GM21423 (cell line): ENCODE results near the gene GDF2.

Experiments used
- ATAC-seq: cut with Tn5 transposase; IDR thresholded peaks from one replicate; pipeline ENCODE4 v1.9.1; 2021; ENCODE audit warnings: mild to moderate bottlenecking, moderate library complexity; ENCODE audit not compliant: unreplicated experiment

The GDF2 gene

DNA sequence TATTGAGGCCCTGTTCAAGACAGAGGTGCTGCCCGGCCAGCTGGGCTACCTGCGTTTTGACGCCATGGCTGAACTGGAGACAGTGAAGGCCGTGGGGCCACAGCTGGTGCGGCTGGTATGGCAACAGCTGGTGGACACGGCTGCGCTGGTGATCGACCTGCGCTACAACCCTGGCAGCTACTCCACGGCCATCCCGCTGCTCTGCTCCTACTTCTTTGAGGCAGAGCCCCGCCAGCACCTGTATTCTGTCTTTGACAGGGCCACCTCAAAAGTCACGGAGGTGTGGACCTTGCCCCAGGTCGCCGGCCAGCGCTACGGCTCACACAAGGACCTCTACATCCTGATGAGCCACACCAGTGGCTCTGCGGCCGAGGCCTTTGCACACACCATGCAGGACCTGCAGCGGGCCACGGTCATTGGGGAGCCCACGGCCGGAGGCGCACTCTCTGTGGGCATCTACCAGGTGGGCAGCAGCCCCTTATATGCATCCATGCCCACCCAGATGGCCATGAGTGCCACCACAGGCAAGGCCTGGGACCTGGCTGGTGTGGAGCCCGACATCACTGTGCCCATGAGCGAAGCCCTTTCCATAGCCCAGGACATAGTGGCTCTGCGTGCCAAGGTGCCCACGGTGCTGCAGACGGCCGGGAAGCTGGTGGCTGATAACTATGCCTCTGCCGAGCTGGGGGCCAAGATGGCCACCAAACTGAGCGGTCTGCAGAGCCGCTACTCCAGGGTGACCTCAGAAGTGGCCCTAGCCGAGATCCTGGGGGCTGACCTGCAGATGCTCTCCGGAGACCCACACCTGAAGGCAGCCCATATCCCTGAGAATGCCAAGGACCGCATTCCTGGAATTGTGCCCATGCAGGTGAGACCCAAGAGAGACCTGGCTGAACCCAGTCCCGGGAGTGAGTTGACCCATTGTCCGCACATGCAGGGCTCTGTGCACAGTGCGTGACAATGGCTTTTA, 28.7 kb downstream of the GDF2 start:
- no peak for ATAC-seq

DNA sequence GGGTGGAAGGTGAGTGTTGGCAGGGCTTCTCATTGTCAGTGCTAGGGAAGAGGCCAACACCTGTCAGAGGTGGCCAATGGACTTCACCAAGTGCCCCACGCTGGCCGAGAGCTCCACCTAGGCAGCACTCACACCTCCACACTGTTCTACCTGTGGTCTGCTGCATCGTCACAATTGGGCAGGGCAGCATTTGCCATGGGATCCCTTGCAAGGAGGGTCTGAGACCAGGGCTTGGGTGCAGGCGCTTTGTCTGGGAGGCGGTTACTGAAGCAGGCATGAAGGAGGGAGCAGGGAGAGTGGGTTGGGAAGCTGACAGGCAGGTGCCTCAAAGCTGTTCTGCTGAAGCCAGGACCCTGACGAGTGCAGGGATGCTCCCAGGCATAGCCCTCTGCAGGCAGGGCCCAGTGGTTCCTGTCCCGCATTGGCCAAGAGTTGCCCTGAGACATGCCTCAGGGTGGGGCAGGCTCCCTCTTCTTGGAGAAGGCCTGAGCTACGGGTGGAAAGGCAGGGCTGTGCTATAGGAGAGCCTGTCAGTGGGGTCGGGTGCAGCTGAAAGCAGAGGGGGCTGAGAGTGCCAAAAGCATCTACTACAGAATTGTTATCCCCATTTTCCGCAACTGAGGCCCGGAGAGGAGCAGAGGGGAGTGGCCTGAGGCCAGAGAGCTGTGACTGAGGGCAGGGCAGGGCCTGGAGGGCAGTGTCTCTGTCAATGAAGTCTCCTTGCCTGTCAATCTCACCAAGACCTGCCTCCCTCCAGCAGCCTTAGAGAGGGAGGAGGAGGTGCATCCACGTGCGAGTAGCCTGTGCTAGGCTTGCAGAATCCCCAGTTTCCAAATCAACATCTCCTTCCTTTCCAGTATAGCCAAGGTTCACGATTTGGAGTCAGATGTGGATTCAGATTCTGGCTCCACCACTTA, 29.9 kb downstream of the GDF2 start:
- ATAC-seq: no peak

DNA sequence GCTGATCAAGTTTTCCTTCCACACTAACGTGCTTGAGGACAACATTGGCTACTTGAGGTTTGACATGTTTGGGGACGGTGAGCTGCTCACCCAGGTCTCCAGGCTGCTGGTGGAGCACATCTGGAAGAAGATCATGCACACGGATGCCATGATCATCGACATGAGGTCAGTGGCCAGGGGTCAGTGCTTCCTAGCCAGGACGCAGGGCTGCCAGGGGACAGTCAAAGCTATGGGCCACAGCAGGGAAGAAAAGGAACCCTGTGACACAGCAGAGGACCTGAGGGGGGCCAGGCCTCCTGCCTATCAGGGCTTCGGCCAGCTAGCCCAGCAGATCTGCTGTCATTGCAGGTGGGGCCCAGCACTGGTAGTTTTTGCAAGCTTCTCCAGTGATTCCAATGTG, 31.1 kb downstream of the GDF2 start:
- ATAC-seq: no peak

DNA sequence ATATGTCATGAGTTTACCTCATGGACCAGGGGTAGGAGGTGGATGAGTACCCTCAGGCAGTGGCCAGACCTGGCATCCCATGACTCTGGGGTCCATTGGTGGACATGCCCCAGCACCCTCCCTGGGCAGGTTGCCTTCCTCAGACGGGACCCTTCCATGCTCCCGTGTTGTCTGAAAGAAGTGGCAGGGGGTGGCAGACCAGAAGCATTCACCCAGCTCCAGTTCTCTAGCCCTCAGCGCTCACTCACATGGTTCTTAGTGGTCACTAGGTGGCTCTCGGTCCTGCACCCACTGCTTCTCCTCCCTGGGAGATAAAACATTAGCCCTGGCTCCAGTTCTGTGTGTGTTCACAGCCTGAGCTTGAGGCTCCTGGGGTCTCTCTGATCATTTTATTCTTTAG, 31.9 kb downstream of the GDF2 start:
- ATAC-seq: no peak

DNA sequence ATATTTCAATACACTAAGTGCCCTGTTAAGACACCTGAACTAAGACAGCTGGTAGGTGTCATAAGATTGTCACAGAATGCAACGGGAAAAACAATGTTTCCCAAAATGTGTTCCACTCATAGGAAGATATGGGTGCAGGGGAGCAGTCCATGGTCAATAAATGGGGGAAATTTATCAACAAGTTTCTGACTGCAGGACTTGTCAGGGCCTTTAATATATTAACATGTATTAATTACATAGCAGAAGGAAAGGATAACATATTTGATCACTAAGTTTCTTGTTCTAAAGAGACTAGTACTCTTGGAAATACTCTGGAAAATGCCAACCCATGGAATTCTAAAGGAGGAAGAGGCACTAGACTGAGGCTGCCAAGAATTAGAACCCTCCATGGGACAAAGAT, 32.6 kb downstream of the GDF2 start:
- ATAC-seq: no peak

DNA sequence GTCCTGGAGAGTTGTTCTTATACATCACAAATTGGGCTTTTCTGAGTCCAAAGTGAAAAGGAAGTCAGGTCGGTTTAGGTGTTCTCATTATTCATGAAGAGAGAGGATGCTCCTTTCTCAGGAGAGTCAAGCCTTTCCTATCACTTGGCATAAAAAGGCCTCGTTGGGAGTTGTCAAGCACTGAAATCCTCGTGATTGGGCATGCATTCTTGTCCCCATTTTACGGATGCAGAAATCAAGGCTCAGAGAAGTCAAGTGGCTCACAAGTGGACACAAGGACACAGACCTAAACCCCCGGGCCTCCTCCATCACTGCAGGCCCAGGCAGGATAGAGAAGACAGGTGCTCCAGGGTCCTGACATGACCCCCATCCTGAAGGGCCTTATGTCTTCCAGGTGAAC, 34.5 kb downstream of the GDF2 start:
- ATAC-seq: no peak

DNA sequence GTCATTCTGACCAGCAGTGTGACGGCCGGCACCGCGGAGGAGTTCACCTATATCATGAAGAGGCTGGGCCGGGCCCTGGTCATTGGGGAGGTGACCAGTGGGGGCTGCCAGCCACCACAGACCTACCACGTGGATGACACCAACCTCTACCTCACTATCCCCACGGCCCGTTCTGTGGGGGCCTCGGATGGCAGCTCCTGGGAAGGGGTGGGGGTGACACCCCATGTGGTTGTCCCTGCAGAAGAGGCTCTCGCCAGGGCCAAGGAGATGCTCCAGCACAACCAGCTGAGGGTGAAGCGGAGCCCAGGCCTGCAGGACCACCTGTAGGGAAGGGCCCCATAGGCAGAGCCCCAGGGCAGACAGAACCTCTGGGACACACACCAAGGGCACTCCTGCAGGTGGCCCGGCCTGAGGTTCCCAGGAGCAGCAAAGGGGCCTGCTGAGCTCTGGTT, 34.9 kb downstream of the GDF2 start:
- no peak for ATAC-seq

DNA sequence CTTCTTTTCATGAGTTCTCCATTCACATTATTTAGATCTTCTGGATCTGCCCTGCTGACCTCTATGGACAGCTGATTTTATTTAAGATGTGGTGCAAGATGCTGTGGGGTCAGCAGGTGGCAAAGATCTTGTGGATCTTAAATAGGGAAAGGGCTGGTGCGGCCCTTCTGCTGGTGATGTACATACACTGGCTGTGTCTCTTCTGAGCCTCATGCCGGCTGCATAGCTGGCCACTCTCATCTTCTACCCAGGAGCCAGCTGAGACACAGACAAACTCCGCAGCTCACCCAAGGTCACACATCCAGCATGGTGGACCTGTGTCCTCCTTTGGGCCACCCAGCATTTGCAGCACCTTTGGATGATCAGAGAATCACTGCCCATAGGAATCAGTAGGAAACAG, 35.7 kb downstream of the GDF2 start:
- ATAC-seq: no peak

DNA sequence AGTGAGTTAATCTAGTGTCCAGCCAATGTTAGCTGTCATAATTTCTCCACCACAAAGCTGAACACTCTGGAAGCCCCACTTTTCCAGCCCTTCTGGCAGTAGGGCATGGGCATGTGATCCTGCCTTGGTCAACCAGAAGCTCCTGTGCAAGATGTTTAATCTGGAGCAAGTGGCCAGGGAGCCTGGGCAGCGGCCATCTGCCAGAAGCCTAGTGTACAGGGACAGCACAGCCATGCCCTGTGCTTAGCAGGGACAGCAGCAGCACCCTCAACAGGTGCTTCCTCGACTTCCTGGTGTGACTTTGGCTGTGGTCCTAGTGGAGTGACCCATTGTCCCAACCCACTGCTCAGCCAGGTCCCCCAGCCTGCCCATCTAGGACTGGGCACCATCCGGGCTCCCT, 36.2 kb downstream of the GDF2 start:
- ATAC-seq: no peak

DNA sequence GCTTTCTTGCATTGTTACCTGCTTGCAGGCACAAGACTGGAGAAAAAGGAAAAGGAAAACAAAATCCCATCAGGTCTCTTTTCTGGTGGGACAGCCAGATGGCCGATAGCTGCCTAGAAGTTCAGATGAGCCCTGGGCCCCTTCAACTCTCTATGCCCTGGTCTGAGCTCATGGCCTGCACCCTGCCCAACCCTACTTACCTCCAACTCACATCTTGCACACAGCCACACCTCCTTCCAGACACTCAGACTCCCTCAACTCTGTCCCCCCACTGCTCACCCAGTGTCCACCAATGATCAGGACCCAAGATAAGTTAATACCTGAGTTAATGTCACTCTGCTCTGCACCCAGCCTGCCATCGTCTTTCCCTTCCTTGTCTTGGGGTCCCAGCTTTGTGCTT, 36.8 kb downstream of the GDF2 start:
- no peak for ATAC-seq

DNA sequence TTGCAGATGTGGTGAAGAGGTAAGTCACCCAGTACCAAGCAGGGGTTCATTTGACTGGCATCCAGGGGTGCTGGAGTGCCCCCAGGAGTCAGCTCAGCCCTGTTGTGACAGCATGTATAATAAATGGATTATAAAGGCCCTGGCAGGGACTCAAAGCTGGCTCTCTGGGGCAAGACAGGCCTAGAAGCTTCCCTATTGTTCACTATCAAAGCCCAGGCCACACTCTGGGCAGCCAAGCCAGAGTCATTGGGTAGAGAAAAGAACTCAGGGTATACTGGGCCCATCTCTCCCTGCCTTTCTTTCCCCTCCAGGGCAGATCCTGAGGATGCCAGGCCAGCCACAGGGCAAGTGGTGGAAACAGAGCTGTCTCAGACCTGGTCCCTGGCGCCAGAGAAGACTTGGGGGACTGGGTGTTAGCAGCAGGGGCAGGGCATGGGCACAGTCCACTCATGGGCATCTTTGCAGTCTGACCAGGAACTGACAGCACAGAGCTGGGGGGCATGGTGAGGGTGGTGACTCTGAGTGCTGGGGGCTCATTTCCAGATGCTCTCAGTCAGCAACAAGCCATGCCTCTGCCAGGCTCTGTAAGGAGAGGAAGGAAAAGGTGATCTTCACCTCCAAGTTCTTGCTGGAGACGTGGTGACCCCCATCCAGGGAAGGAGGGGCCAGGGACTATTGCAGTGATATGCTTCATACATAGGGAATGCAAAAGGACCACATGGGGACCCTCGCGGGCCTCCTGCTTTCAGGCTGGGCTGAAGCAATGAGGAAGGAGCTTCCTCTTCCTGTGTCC, 37.6 kb downstream of the GDF2 start:
- no peak for ATAC-seq

DNA sequence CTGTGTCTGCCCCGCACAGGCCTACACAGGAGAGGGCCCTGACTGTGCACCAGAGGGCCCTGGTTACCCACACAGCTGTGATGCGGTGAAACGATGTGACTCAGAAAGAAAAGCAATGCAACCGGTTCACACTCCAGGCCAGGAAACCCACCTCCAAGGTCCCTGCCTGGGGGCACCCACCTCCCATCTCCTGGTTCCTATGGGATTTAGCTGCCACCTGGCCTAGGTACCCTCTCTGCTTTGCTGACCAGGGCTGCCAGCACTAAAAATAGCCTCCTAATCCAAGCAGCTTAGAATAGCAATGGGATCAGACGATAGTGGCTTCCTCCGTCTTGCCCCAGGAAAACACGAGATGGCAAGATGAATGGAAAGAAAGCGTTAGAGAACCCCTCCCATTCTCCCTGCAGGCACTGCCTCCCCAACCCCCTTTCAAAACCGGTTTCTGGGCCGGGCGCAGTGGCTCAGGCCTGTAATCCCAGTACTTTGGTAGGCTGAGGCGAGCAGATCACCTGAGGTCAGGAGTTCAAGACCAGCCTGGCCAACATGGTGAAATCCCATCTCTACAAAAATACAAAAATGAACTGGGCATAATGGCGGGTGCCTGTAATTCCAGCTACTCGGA, 38.3 kb downstream of the GDF2 start:
- ATAC-seq: no peak

DNA sequence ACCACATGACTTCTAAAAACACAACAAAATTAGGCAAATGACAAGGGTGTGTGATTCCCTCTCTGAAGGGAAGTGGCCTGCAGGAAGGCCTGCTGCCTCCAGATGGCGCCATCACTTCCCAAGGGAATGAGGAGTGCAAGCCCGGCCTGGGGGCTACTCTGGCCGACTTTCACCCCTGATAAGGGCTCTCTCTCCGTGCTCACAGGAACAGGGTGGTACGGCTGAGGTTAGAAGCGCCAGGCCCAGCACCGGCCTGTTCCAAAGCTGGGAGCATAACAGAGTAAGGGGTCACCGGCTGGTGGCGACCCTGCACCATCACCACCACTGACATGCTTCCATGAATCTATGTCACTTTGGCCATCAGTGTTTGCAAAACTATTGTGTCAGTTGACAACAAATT, 39.0 kb downstream of the GDF2 start:
- ATAC-seq: no peak

DNA sequence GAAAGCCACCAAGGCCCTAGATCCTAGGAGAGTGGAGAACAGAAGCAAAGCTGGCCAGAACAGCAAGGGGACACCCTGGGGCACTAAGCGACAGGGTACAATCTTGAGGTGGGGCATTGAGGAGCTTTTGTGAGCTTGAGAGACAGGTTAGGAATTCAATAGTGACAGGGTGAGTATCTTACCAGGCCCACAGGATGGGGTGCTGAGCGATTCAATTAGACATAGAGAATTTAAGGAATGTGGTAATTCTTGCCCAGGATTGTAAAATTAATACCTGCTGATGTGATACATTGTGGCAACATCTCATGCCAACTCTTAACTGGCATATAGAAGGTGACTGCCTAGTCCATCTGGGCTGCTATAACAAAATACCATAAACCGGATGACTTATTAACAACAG, 39.9 kb downstream of the GDF2 start:
- no peak for ATAC-seq

DNA sequence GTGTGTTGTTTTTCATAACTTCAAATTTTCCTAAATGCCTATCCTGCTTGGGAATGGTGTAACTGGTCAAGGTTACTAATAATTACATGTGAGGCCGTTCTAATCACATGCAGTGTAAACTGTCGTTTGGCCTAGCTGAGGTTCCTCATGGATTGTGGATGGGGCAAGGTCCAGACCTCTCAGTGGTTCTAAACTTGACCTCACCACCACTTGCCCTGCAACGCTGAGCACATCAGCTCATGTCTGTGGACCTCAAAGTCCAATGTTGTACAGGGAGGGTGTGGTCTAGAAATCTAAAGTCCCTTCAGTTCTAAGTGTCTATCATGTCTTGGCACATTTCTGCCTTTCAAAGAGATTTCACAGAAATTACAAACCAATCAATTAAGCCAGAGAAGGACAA, 41.5 kb downstream of the GDF2 start:
- ATAC-seq: no peak

DNA sequence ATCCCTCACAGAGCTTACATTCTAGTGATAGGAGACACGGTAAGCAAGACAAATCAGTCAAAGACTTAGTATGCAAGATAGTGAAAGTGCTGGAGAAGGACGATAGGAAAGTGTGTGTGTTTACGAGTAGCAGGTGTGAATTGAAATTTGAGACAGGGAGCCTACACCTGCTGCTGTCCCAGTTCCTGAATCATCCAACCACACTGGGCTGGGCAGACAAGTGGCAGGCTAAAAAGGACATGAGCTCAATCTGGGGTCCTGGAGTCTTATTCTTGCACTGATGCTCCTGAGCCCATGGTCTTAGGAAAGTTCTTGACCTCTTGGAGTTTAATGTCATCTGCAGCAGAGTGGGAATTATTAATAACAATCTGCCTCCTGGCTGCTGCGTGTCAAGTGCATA, 42.1 kb downstream of the GDF2 start:
- ATAC-seq: no peak

DNA sequence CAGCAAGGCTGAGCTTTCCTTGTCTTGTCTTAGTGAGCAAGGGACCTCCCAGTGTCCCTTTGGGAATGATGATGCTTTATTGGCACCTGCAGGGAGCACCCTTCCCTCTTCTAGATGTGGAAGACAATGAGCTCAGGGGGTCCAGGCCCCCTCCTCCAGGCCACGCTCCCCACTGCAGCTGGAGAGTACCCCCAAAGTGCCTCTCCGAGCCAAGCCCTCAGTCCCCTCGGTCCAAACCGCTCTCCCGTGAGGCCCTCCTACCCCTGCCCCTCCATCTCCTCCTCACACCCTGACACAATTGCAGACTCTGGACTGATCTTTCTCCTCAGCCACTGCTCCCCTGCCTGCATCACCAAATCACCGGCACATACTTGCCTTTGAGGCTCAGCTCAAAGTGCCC, 42.7 kb downstream of the GDF2 start:
- no peak for ATAC-seq

DNA sequence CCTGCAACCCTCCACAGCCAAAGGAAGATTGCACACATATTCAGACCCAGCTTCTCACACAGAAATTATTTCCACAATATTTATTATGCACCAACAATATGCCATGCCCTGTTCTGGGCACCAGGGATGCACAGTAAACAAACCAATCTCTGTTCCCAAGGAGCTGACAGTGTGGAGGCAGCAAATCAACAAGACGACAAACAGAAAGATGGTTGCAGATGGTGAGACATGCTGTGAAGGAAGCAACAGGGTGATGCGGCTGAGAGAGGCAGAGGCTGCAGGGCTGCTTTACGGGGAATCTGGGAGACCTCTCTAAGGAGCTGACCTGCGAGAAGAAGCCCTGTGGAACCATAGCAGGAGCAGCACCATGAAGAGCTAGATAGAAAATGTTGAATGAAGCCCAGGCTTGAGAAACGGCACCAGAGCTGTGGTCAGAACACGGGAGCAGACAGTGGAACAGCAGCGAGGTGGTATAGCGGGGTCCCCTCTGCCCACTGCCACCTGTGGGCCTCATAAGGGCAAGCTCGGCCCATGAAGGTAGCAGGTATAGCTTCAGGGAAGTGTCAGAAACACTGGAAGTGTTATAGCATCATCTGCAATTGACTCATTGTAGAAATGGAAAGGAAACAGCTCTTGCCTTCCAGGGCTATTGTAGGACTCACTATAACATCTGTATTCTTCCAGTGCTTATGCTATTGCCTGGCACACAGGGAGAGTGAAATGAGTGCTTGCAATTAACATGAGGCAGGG, 43.4 kb downstream of the GDF2 start:
- no peak for ATAC-seq

DNA sequence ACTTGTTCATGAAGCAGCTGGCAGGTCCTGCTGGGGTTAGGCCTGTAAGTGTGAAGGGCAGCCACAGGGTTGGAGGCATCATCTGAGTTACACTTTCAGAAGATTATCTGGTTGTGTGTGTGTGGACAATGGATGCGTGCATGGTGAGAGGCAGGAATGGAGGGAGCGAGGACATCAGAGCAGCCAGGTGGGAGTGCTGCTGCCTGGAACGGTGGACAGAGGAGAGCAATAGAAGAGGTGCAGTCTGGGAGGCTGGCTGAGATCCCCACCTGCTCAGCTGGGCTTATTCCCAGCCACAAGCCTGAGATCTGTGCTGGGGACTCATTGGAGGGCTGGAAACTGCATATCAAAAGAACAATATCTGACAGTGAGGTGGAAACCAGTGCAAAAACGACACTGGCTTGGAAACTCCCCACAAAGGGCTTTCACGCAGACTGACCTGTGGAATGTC, 44.0 kb downstream of the GDF2 start:
- no peak for ATAC-seq
